Kidney (tissue), 14 donors: ENCODE results near the gene REL. TPM values are rescaled to one million over a fixed set of nuclear protein-coding genes. Genes with fewer than 3 reads are reported as not detected.

Source experiments
- DNase-seq, 5 donors: peaks; one replicate each; pipeline ENCODE4 v3.0.0-alpha.2; 2013 to 2020
- FAIRE-seq: peaks from 2 replicates; lab custom pipeline; 2012; peaks lifted over from hg19 to GRCh38; lab: Jason Lieb, UNC
- H3K27ac ChIP-seq, 2 donors: one replicate each; pipeline ENCODE4 v1.7.0; 2013; ENCODE audit warnings: low read depth in 2 of 2, low read length in 2 of 2, inconsistent platforms in 1 of 2
- H3K27me3 ChIP-seq: one replicate; pipeline ENCODE4 v1.7.1; 2013; ENCODE audit warnings: low read length, inconsistent platforms; ENCODE audit not compliant: control insufficient read depth, insufficient read depth
- H3K36me3 ChIP-seq, 3 donors: one replicate each; pipeline versions ENCODE4 v1.7.0 to v1.7.1; 2013; ENCODE audit warnings: low read length in 3 of 3, control low read depth in 1 of 3, inconsistent platforms in 1 of 3; ENCODE audit not compliant: insufficient read depth in 3 of 3, control insufficient read depth in 2 of 3
- H3K4me1 ChIP-seq, 3 donors: one replicate each; pipeline versions ENCODE4 v1.7.0 to v1.7.1; 2013; ENCODE audit warnings: low read length in 3 of 3, inconsistent platforms in 1 of 3, low read depth in 1 of 3; ENCODE audit not compliant: control insufficient read depth in 2 of 3, insufficient read depth in 2 of 3
- H3K4me3 ChIP-seq, 3 donors: one replicate each; pipeline versions ENCODE4 v1.7.0 to v1.8.1; 2013; ENCODE audit warnings: low read length in 3 of 3, control low read depth in 1 of 3, inconsistent platforms in 1 of 3
- H3K9ac ChIP-seq, 3 donors: one replicate each; pipeline versions ENCODE4 v1.7.0 to v1.7.1; 2013; ENCODE audit warnings: low read length in 3 of 3, control low read depth in 1 of 3, inconsistent platforms in 1 of 3
- H3K9me3 ChIP-seq, 3 donors: one replicate each; pipeline versions ENCODE4 v1.7.0 to v1.7.1; 2013; ENCODE audit warnings: low read length in 3 of 3, control low read depth in 1 of 3, inconsistent platforms in 1 of 3; ENCODE audit not compliant: control insufficient read depth in 2 of 3, insufficient read depth in 1 of 3
- CTCF ChIP-seq: IDR thresholded peaks from 3 replicates; pipeline ENCODE4 v1.5.1; 2012; ENCODE audit warnings: mild to moderate bottlenecking, moderate library complexity, borderline replicate concordance; ENCODE audit not compliant: insufficient read depth; ENCODE audit errors: extremely low read depth
- intact Hi-C: fragments of 100-400 bp; cut with DNase I; formaldehyde crosslinking; loops from one replicate; pipeline ENCODE4 v1.11.1; 2022
- polyA plus RNA-seq: library from polyadenylated mRNA; stranded (reverse); fragments of 350-450 nt; fragmentation: Illumina TruSeq; extraction: RNeasy Lipid Tissue Mini Kit (QIAGEN cat#74804); gene quantifications from one replicate; pipeline ENCODE4 v1.2.3, GENCODE V29; 2014; ENCODE audit warnings: low read depth, low replicate concordance; ENCODE audit not compliant: insufficient read depth
- total RNA-seq: library from RNA; stranded (reverse); fragmentation: NEBNext Ultra II Directional; extraction: Animal tissue kit (Norgen Biotek cat#: 25700); gene quantifications from one replicate; pipeline ENCODE4 v1.2.1, GENCODE V29; 2021
- donor health status: control.
- donor health status: control.
- donor health status: control.
- donor health status: control.
- donor health status: control.
- donor health status: DM: yes; HTN: yes; CAD: no.
- donor health status: Normal renal cell carcinoma (clear cell type).

REL gene
- total and polyA plus RNA-seq, 2 donors from 2014 or later, result 0.43 to 21.8 TPM

GRCh38 chr2:60945341-60945740 lies 64.0 kb downstream of the REL start:
- H3K27ac ChIP-seq, result no peak overlapping the region
- no peak for TF ChIP-seq CTCF
- intact Hi-C loops, result no loop called here
- no peaks in the 10 kb centered on the region for H3K4me1 ChIP-seq
- no peak overlapping the region for H3K4me3 ChIP-seq
- DNase-seq, result no peak
- no peaks in the 10 kb centered on the region for H3K9me3 ChIP-seq
- H3K36me3 ChIP-seq, result peaks cover 0 to 7% (median 0%) of the 10 kb centered on the region in 3 donors
- H3K27me3 ChIP-seq, result no peaks in the 10 kb centered on the region
- no peak overlapping the region for H3K9ac ChIP-seq
- no peak for FAIRE-seq

GRCh38 chr2:60947056-60947455 lies 65.7 kb downstream of the REL start:
- no peak overlapping the region for H3K9ac ChIP-seq
- intact Hi-C loops, result no loop called here

GRCh38 chr2:60948161-60948560 lies 66.8 kb downstream of the REL start:
- no peak for DNase-seq
- no peak overlapping the region for H3K4me3 ChIP-seq
- TF ChIP-seq CTCF, result no peak
- no peak for FAIRE-seq
- no peak overlapping the region for H3K27ac ChIP-seq
- H3K9ac ChIP-seq, result no peak overlapping the region
- H3K4me1 ChIP-seq, result no peaks in the 10 kb centered on the region
- no peaks in the 10 kb centered on the region for H3K27me3 ChIP-seq
- intact Hi-C loops, result no loop called here
- H3K36me3 ChIP-seq, result peaks cover 0 to 11% (median 0%) of the 10 kb centered on the region in 3 donors
- H3K9me3 ChIP-seq, result no peaks in the 10 kb centered on the region

More at GRCh38 chr2:60947056-60947455, 65.7 kb downstream of the REL start:
- Histone ChIP-seq H3K27ac (no peak overlapping the region), H3K27me3 (no peaks in the 10 kb centered on the region), H3K4me3 (no peak overlapping the region), H3K4me1 (no peaks in the 10 kb centered on the region), H3K9me3 (no peaks in the 10 kb centered on the region), H3K36me3 (peaks cover 0 to 11% (median 0%) of the 10 kb centered on the region in 3 donors)
- no peak for FAIRE-seq
- DNase-seq, result no peak
- TF ChIP-seq CTCF, result no peak
